Ascending aorta (tissue), 2 donors: ENCODE results near the gene CZIB. TPM values are rescaled to one million over a fixed set of nuclear protein-coding genes. Genes with fewer than 3 reads are reported as not detected.
A peak's percentile ranks its signal among the peaks of the same experiment; 100 is the strongest.

Experiments used
- DNase-seq, 2 donors: peaks; one replicate each; pipeline ENCODE4 v3.0.0-alpha.2; 2019; ENCODE audit warnings: low spot score in 2 of 2
- H3K27ac ChIP-seq, 2 donors: fragments of 200-600 bp; sonication (generic); one replicate each; pipeline ENCODE4 v1.5.1; 2016 to 2017; ENCODE audit warnings: mild to moderate bottlenecking in 1 of 2
- H3K27me3 ChIP-seq: fragments of 200-600 bp; sonication (generic); one replicate; pipeline ENCODE4 v1.5.1; 2017
- H3K36me3 ChIP-seq, 2 donors: fragments of 200-600 bp; sonication (generic); one replicate each; pipeline ENCODE4 v1.5.1; 2016
- H3K4me1 ChIP-seq, 2 donors: fragments of 200-600 bp; sonication (generic); one replicate each; pipeline ENCODE4 v1.5.1; 2016 to 2017; ENCODE audit warnings: mild to moderate bottlenecking in 1 of 2
- H3K4me3 ChIP-seq, 2 donors: fragments of 200-600 bp; sonication (generic); one replicate each; pipeline ENCODE4 v1.5.1; 2016 to 2017; ENCODE audit warnings: mild to moderate bottlenecking in 1 of 2
- H3K9me3 ChIP-seq, 2 donors: fragments of 200-600 bp; sonication (generic); one replicate each; pipeline ENCODE4 v1.5.1; 2016
- CTCF ChIP-seq, 3 experiments: fragments of 200-600 bp in 2 of 3; fragments of 450-650 bp in 1 of 3; sonication (generic) in 2 of 3; IDR thresholded peaks; one replicate each; pipeline ENCODE4 v1.5.1; 2016 to 2019; ENCODE audit warnings: antibody characterized with exemption in 3 of 3, mild to moderate bottlenecking in 1 of 3, moderate library complexity in 1 of 3
- intact Hi-C: fragments of 100-400 bp; cut with DNase I; formaldehyde crosslinking; loops from one replicate; pipeline ENCODE4 v1.15.1; 2023
- total RNA-seq: library from RNA; depleted of rRNA; stranded (reverse); fragments of >200 nt; gene quantifications from one replicate; pipeline ENCODE4 v1.1.0, GENCODE V29; 2016

Gene CZIB
- total RNA-seq, 1 donor from 2014 or later = 28.9 TPM

- Histone ChIP-seq H3K4me3 (no peak overlapping the region), H3K9me3 (no peaks in the 10 kb centered on the region), H3K27ac (no peak overlapping the region), H3K36me3 (no peaks in the 10 kb centered on the region), H3K4me1 (peaks cover 0 to 5% of the 10 kb centered on the region in 2 donors), H3K27me3 (no peaks in the 10 kb centered on the region)
- intact Hi-C loops = loop anchor here (10.0 kb wide), 2 partner anchors 165 to 355 kb away; no protein-coding TSS in a partner anchor
- TF ChIP-seq CTCF (IDR thresholded peaks at IDR 0.05) = no peak
- DNase-seq = no peak
Measured at GRCh38 chr1:53180226-53180625, 40.2 kb downstream of the CZIB start.

- no peak overlapping the region for H3K4me3 ChIP-seq
- intact Hi-C loops = no loop called here
- H3K27ac ChIP-seq = peak overlapping the region in 1 of 2 donors; percentile 4
- TF ChIP-seq CTCF (IDR thresholded peaks at IDR 0.05) = peak in 1 of 3 experiments; percentile 44
- H3K27me3 ChIP-seq = no peaks in the 10 kb centered on the region
- H3K9me3 ChIP-seq = no peaks in the 10 kb centered on the region
- H3K36me3 ChIP-seq = no peaks in the 10 kb centered on the region
- H3K4me1 ChIP-seq = peaks cover 0 to 15% of the 10 kb centered on the region in 2 donors
- no peak for DNase-seq
Measured at GRCh38 chr1:53176452-53177208, 43.8 kb downstream of the CZIB start.

DNA sequence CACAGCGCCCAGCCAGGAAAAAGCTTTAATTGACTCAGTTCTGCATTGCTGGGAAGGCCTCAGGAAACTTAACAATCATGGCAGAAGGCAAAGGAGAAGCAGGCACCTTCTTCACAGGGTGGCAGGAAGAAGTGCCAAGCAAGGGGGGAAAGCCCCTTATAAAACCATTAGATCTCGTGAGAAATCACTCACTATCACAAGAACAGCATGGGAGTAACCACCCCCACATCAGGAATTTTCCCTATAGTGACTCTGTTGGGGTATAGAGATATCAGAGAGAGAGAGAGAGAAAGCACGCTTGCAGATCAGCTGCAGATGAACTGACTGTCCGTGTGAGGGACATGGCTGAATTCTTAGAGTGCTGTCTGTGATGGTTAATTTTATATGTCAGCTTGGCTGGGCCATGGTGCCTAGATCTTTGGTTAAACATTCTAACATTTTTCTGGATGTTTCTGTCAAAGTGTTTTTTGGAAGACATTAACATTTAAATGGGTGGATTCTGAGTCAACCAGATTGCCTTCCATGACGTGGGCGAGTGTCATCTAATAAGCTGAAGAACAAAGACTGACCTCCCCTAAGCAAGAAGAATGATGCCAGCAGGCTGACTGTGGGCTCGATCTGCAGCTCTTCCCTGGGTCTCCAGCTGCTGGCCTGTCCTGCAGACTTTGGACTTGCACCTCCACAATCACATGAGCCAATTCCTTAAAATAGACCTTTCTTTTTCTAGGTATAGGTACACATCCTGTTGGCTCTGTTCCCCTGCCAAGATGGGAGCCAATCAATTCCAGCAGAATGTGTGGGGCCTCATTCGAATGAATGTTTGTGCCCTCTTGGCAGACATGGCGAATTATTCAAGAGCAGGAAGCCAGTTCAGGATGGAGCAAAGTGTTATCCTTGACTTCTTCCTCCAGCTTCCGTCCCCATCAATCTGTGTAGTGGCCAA, 45.2 kb downstream of the CZIB start:
- Histone ChIP-seq H3K4me1 (peaks cover 0 to 15% of the 10 kb centered on the region in 2 donors), H3K4me3 (no peak overlapping the region), H3K27me3 (no peaks in the 10 kb centered on the region), H3K27ac (peak overlapping the region in 1 of 2 donors; percentile 4), H3K9me3 (no peaks in the 10 kb centered on the region), H3K36me3 (no peaks in the 10 kb centered on the region)
- intact Hi-C loops = no loop called here
- TF ChIP-seq CTCF (IDR thresholded peaks at IDR 0.05) = no peak
- DNase-seq = no peak

- H3K27me3 ChIP-seq = no peaks in the 10 kb centered on the region
- H3K36me3 ChIP-seq = no peaks in the 10 kb centered on the region
- intact Hi-C loops = no loop called here
- H3K27ac ChIP-seq = no peak overlapping the region
- DNase-seq = no peak
- TF ChIP-seq CTCF (IDR thresholded peaks at IDR 0.05) = peak in 1 of 3 experiments; percentile 22
- H3K4me1 ChIP-seq = peaks cover 0 to 15% of the 10 kb centered on the region in 2 donors
- H3K4me3 ChIP-seq = no peak overlapping the region
- H3K9me3 ChIP-seq = no peaks in the 10 kb centered on the region
Measured at GRCh38 chr1:53172426-53173128, 47.9 kb downstream of the CZIB start.

- Histone ChIP-seq H3K4me3 (no peak overlapping the region), H3K27ac (no peak overlapping the region), H3K36me3 (no peaks in the 10 kb centered on the region), H3K9me3 (no peaks in the 10 kb centered on the region), H3K27me3 (no peaks in the 10 kb centered on the region), H3K4me1 (peaks cover 0 to 2% of the 10 kb centered on the region in 2 donors)
- intact Hi-C loops = no loop called here
- no peak for TF ChIP-seq CTCF (IDR thresholded peaks at IDR 0.05)
- peak in 1 of 2 donors; percentile 40 for DNase-seq
Measured at GRCh38 chr1:53166912-53167311, 53.5 kb downstream of the CZIB start.
